ENCODE results near the gene NCAPD2. TPM values are rescaled to one million over a fixed set of nuclear protein-coding genes. Genes with fewer than 3 reads are reported as not detected.
A peak's percentile ranks its signal among the peaks of the same experiment; 100 is the strongest.
"Not testable (repeated sequence)": the region's sequence is repeated elsewhere in the genome, so short reads cannot be mapped to it uniquely, and the experiment has no call there.

The NCAPD2 gene
- polyA plus RNA-seq, 1 donor (not counting 4 experiments of a cell fraction or from before 2014, with no cell fraction given), result 33.7 TPM

DNA sequence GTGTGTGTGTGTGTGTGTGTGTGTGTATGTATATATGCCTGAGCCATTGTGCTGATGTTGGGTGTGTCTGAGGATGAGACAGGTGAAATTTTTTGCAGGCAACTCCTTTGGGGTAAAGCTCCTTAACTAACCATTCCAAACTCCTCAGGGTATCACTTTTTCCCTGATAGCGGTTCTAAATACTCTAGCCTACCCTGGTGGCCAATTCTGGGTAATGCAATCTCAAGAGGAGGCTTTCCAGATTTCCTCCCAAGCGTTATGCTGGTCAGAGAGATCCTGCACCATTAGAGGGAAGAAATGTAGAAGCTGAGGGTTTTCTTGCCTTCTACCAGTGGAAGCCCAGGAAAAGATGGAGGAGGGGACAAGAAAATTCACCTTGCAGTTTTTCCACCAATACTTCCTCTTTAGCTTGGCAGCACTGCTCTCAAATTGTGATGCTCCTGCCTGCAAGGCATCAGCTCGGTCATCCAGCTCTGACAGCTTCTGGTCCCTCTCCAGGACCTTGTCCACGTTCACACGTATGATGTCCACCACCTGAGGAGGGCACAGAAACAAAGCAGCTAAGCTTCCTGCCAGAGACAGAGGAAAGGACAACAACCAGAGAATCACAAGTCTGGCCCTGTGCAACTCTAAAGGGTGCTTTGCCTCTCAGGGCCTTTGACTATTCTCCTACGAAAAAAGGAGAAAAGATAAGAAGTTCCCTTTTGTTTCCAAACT lies 28.3 kb upstream of the NCAPD2 start:
- Histone ChIP-seq H3K4me2 (ENCODE audit: control insufficient read depth, extremely low read depth, insufficient read depth, low read depth, low read length) (no peak overlapping the region), H3K36me3 (ENCODE audit: control insufficient read depth in 2 of 2, extremely low read depth in 1 of 2, insufficient read depth in 2 of 2, low read length in 2 of 2) (peaks cover 10 to 20% of the 10 kb centered on the region in 2 experiments), H4K20me1 (ENCODE audit: control insufficient read depth, extremely low read depth, insufficient read depth, low read length) (no peaks in the 10 kb centered on the region), H3K9me1 (ENCODE audit: control insufficient read depth, extremely low read depth, insufficient read depth, low read length) (no peaks in the 10 kb centered on the region), H3K27me3 (ENCODE audit: control insufficient read depth, extremely low read depth, insufficient read depth, low read length) (no peaks in the 10 kb centered on the region), H3K9me3 (ENCODE audit: control insufficient read depth, low read depth, low read length) (no peaks in the 10 kb centered on the region), H3K27ac (ENCODE audit: control insufficient read depth, insufficient read depth, low read length) (no peak overlapping the region), H3K4me3 (ENCODE audit: control insufficient read depth in 2 of 3, extremely low read depth in 1 of 3, insufficient read depth in 2 of 3, low read depth in 1 of 3, low read length in 3 of 3) (no peak overlapping the region), H3K79me2 (ENCODE audit: control insufficient read depth, insufficient read depth, low read length) (peaks cover 3% of the 10 kb centered on the region), H3K4me1 (ENCODE audit: control insufficient read depth, extremely low read depth, insufficient read depth, low read length) (peaks cover 15% of the 10 kb centered on the region), H3K9ac (ENCODE audit: control insufficient read depth, extremely low read depth, insufficient read depth, low read length) (no peak overlapping the region), H2AFZ (ENCODE audit: control insufficient read depth, low read length) (no peak overlapping the region)
- dilution Hi-C loops (cut with MboI; ENCODE audit: extremely low pct_ligation_motif_present, low sequenced_read_pairs), result no loop called here
- DNase-seq (ENCODE audit: low read depth, low spot score) (no peak), FAIRE-seq (peak; percentile 17)
- TF ChIP-seq, protein P1, sequence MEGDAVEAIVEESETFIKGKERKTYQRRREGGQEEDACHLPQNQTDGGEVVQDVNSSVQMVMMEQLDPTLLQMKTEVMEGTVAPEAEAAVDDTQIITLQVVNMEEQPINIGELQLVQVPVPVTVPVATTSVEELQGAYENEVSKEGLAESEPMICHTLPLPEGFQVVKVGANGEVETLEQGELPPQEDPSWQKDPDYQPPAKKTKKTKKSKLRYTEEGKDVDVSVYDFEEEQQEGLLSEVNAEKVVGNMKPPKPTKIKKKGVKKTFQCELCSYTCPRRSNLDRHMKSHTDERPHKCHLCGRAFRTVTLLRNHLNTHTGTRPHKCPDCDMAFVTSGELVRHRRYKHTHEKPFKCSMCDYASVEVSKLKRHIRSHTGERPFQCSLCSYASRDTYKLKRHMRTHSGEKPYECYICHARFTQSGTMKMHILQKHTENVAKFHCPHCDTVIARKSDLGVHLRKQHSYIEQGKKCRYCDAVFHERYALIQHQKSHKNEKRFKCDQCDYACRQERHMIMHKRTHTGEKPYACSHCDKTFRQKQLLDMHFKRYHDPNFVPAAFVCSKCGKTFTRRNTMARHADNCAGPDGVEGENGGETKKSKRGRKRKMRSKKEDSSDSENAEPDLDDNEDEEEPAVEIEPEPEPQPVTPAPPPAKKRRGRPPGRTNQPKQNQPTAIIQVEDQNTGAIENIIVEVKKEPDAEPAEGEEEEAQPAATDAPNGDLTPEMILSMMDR (optimal IDR thresholded peaks at IDR 0.05 in 1 of 3, IDR thresholded peaks at IDR 0.05 in 1 of 3, conservative IDR thresholded peaks at IDR 0.05 in 1 of 3; ENCODE audit: extremely low read depth in 1 of 3, insufficient read depth in 2 of 3, low read length in 3 of 3), result peak; percentile 66 to 91 (median 81)
- TF ChIP-seq EZH2 (IDR thresholded peaks at IDR 0.05; ENCODE audit: low read length), result no peak

DNA sequence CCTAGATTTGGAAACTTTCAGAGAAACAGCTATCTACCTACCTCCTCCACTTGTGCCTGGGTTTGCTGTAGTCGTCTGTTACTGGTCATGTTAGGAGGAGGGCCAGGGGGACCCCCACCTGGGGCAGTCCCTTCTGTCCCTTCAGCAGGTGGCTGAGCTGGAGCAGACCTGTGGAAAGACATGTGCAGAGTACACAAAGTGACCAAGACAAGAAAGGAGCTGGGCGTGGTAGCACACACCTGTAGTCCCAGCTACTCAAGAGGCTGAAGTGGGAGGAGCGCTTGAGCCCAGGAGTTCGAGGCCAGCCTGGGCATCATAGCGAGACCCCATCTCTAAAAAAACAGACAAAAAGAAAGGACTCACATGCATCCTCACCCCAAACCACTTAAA lies 27.7 kb upstream of the NCAPD2 start:
- dilution Hi-C loops (cut with MboI; ENCODE audit: extremely low pct_ligation_motif_present, low sequenced_read_pairs), result no loop called here

DNA sequence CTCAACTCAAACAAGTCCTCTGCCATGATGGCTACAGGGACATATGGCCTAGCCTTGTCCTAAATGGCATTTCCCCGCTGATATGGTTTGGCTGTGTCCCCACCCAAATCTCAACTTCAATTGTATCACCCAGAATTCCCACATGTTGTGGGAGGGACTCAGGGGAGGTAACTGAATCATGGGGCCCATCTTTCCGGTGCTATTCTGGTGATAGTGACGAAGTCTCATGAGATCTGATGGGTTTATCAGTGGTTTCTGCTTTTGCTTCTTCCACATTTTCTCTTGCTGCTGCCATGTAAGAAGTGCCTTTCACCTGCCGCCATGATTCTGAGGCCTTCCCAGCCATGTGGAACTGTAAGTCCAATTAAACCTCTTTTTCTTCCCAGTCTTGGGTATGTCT lies 27.2 kb upstream of the NCAPD2 start:
- H3K9ac ChIP-seq (ENCODE audit: control insufficient read depth, extremely low read depth, insufficient read depth, low read length); H3K4me2 ChIP-seq (ENCODE audit: control insufficient read depth, extremely low read depth, insufficient read depth, low read depth, low read length); H3K27ac ChIP-seq (ENCODE audit: control insufficient read depth, insufficient read depth, low read length); DNase-seq (ENCODE audit: low read depth, low spot score); dilution Hi-C loops (cut with MboI; ENCODE audit: extremely low pct_ligation_motif_present, low sequenced_read_pairs); FAIRE-seq; H3K27me3 ChIP-seq (ENCODE audit: control insufficient read depth, extremely low read depth, insufficient read depth, low read length); H3K4me3 ChIP-seq (ENCODE audit: control insufficient read depth in 2 of 3, extremely low read depth in 1 of 3, insufficient read depth in 2 of 3, low read depth in 1 of 3, low read length in 3 of 3); H3K9me1 ChIP-seq (ENCODE audit: control insufficient read depth, extremely low read depth, insufficient read depth, low read length); H3K9me3 ChIP-seq (ENCODE audit: control insufficient read depth, low read depth, low read length); H2AFZ ChIP-seq (ENCODE audit: control insufficient read depth, low read length); H4K20me1 ChIP-seq (ENCODE audit: control insufficient read depth, extremely low read depth, insufficient read depth, low read length); H3K79me2 ChIP-seq (ENCODE audit: control insufficient read depth, insufficient read depth, low read length): not testable (repeated sequence)
- Histone ChIP-seq H3K4me1 (ENCODE audit: control insufficient read depth, extremely low read depth, insufficient read depth, low read length) (peaks cover 21% of the 10 kb centered on the region), H3K36me3 (ENCODE audit: control insufficient read depth in 2 of 2, extremely low read depth in 1 of 2, insufficient read depth in 2 of 2, low read length in 2 of 2) (peaks cover 8 to 10% of the 10 kb centered on the region in 2 experiments)

More for the DNA sequence above, 27.7 kb upstream of the NCAPD2 start:
- TF ChIP-seq EZH2 (IDR thresholded peaks at IDR 0.05; ENCODE audit: low read length), result no peak
- TF ChIP-seq, protein P1 (optimal IDR thresholded peaks at IDR 0.05 in 1 of 3, IDR thresholded peaks at IDR 0.05 in 1 of 3, conservative IDR thresholded peaks at IDR 0.05 in 1 of 3; ENCODE audit: extremely low read depth in 1 of 3, insufficient read depth in 2 of 3, low read length in 3 of 3), result no peak
- Histone ChIP-seq H3K9me1 (ENCODE audit: control insufficient read depth, extremely low read depth, insufficient read depth, low read length) (no peaks in the 10 kb centered on the region), H3K27me3 (ENCODE audit: control insufficient read depth, extremely low read depth, insufficient read depth, low read length) (no peaks in the 10 kb centered on the region), H3K4me3 (ENCODE audit: control insufficient read depth in 2 of 3, extremely low read depth in 1 of 3, insufficient read depth in 2 of 3, low read depth in 1 of 3, low read length in 3 of 3) (no peak overlapping the region), H4K20me1 (ENCODE audit: control insufficient read depth, extremely low read depth, insufficient read depth, low read length) (no peaks in the 10 kb centered on the region), H3K4me1 (ENCODE audit: control insufficient read depth, extremely low read depth, insufficient read depth, low read length) (peaks cover 18% of the 10 kb centered on the region), H3K36me3 (ENCODE audit: control insufficient read depth in 2 of 2, extremely low read depth in 1 of 2, insufficient read depth in 2 of 2, low read length in 2 of 2) (peaks cover 10 to 14% of the 10 kb centered on the region in 2 experiments), H3K27ac (ENCODE audit: control insufficient read depth, insufficient read depth, low read length) (no peak overlapping the region), H2AFZ (ENCODE audit: control insufficient read depth, low read length) (no peak overlapping the region), H3K4me2 (ENCODE audit: control insufficient read depth, extremely low read depth, insufficient read depth, low read depth, low read length) (no peak overlapping the region), H3K9ac (ENCODE audit: control insufficient read depth, extremely low read depth, insufficient read depth, low read length) (no peak overlapping the region), H3K79me2 (ENCODE audit: control insufficient read depth, insufficient read depth, low read length) (peaks cover 3% of the 10 kb centered on the region), H3K9me3 (ENCODE audit: control insufficient read depth, low read depth, low read length) (no peaks in the 10 kb centered on the region)
- FAIRE-seq, result no peak
- DNase-seq (ENCODE audit: low read depth, low spot score), result no peak
